HCT116 (cell line): ENCODE results near the gene HJURP. TPM values are rescaled to one million over a fixed set of nuclear protein-coding genes. Genes with fewer than 3 reads are reported as not detected.

Experiments
- ATAC-seq: fragments of 200-7000 bp; cut with Tn5 transposase; 2 replicates; pipeline ENCODE4 v1.9.1; 2020; ENCODE audit warnings: mild to moderate bottlenecking, moderate library complexity
- BruUV-seq: library from RNA; stranded (reverse); fragments of 400-500 nt; replicated peaks from 2 replicates; lab custom pipeline; 2021; lab: Mats Ljungman, UMichigan
- CTCF ChIA-PET: fragments of 300-600 bp; sonication (Branson Sonifier 250); formaldehyde crosslinking; loops from one replicate; lab custom pipeline; 2021; ENCODE audit warnings: antibody characterized with exemption; lab: Charles Lee
- POLR2A ChIA-PET: fragments of 300-600, 350-600 bp; sonication (Branson Sonifier 250); formaldehyde crosslinking; loops from one replicate; lab custom pipeline; 2021; ENCODE audit warnings: antibody characterized with exemption; lab: Charles Lee
- RAD21 ChIA-PET, 2 experiments: fragments of 300-600 bp; sonication (Branson Sonifier 250); formaldehyde crosslinking; loops; one replicate each; lab custom pipeline; 2023; ENCODE audit warnings: low total read pairs in 2 of 2; ENCODE audit not compliant: uncharacterized antibody in 2 of 2, unreplicated experiment in 2 of 2, low non-redundant PET in 1 of 2; lab: Charles Lee
- DNase-seq: peaks from one replicate; pipeline ENCODE4 v3.0.0-alpha.2; 2010; ENCODE audit warnings: low read depth, low spot score
- H2AFZ ChIP-seq: fragments of 200-600 bp; shearing (Covaris generic), sonication (generic); 2 replicates; pipeline ENCODE4 v1.6.1; 2017; ENCODE audit warnings: low read depth, mixed run types, mixed read lengths, antibody characterized with exemption, low read length; ENCODE audit not compliant: poor library complexity, severe bottlenecking
- H3K27ac ChIP-seq: 2 replicates; pipeline ENCODE4 v1.5.1; 2012; ENCODE audit warnings: low read depth, low read length
- H3K27me3 ChIP-seq: fragments of 200-600 bp; sonication (generic); 2 replicates; pipeline ENCODE4 v1.6.1; 2016; ENCODE audit warnings: mixed run types, low read length, mixed read lengths; ENCODE audit not compliant: insufficient read depth
- H3K36me3 ChIP-seq, 2 experiments: fragments of 200-500 bp in 1 of 2; fragments of 200-600 bp in 1 of 2; sonication (Bioruptor generic) in 1 of 2; sonication (generic) in 1 of 2; 2 replicates each; pipeline versions ENCODE4 v1.5.1 to v1.6.1; 2014 to 2016; ENCODE audit warnings: low read length in 2 of 2, inconsistent platforms in 1 of 2, mixed read lengths in 1 of 2, mixed run types in 1 of 2; ENCODE audit not compliant: insufficient read depth in 2 of 2, control insufficient read depth in 1 of 2
- H3K4me1 ChIP-seq, 2 experiments: fragments of 200-600 bp in 1 of 2; sonication (generic) in 1 of 2; 2 replicates each; pipeline versions ENCODE4 v1.5.1 to v1.6.1; 2012 to 2017; ENCODE audit warnings: low read length in 2 of 2, inconsistent platforms in 1 of 2, mild to moderate bottlenecking in 1 of 2, mixed read lengths in 1 of 2, mixed run types in 1 of 2, moderate library complexity in 1 of 2; ENCODE audit not compliant: insufficient read depth in 2 of 2, control insufficient read depth in 1 of 2
- H3K4me2 ChIP-seq: fragments of 200-600 bp; sonication (generic); 2 replicates; pipeline ENCODE4 v1.6.1; 2017; ENCODE audit warnings: mixed run types, low read length, mixed read lengths
- H3K4me3 ChIP-seq, 2 experiments: fragments of 200-600 bp in 1 of 2; sonication (generic) in 1 of 2; replicated peaks in 1 of 2; 2 replicates each; pipeline ENCODE4 v1.5.1; 2011 to 2016; ENCODE audit warnings: low read length in 2 of 2, control low read depth in 1 of 2, low read depth in 1 of 2, mild to moderate bottlenecking in 1 of 2, mixed read lengths in 1 of 2, mixed run types in 1 of 2
- H3K79me2 ChIP-seq: fragments of 200-600 bp; sonication (generic); 2 replicates; pipeline ENCODE4 v1.6.1; 2017; ENCODE audit warnings: mild to moderate bottlenecking, mixed run types, low read length, moderate library complexity, mixed read lengths; ENCODE audit not compliant: insufficient read depth
- H3K9ac ChIP-seq: fragments of 200-600 bp; sonication (generic); 2 replicates; pipeline ENCODE4 v1.6.1; 2016; ENCODE audit warnings: low read length, mixed read lengths
- H3K9me2 ChIP-seq: fragments of 200-600 bp; sonication (generic), shearing (Covaris generic); 2 replicates; pipeline ENCODE4 v1.6.1; 2017; ENCODE audit warnings: mixed run types, mild to moderate bottlenecking, moderate library complexity; ENCODE audit not compliant: insufficient read depth
- H3K9me3 ChIP-seq, 2 experiments: fragments of 200-500 bp in 1 of 2; fragments of 200-600 bp in 1 of 2; sonication (Bioruptor generic) in 1 of 2; sonication (generic) in 1 of 2; 2 replicates each; pipeline ENCODE4 v1.6.1; 2014 to 2017; ENCODE audit warnings: low read length in 2 of 2, mixed read lengths in 2 of 2, inconsistent platforms in 1 of 2, low read depth in 1 of 2, mild to moderate bottlenecking in 1 of 2, mixed run types in 1 of 2, moderate library complexity in 1 of 2; ENCODE audit not compliant: control insufficient read depth in 1 of 2, insufficient read depth in 1 of 2
- H4K20me1 ChIP-seq: fragments of 200-600 bp; sonication (generic), shearing (Covaris generic); 2 replicates; pipeline ENCODE4 v1.6.1; 2017; ENCODE audit warnings: mixed run types, mild to moderate bottlenecking, moderate library complexity; ENCODE audit not compliant: insufficient read depth
- CBX3 ChIP-seq: IDR thresholded peaks from 2 replicates; pipeline ENCODE4 v1.6.1; 2012; ENCODE audit warnings: low read depth
- CEBPB ChIP-seq: IDR thresholded peaks from 2 replicates; pipeline ENCODE4 v1.6.1; 2012; ENCODE audit warnings: low read depth
- EGR1 ChIP-seq: IDR thresholded peaks from 2 replicates; pipeline ENCODE4 v1.6.1; 2012; ENCODE audit warnings: low read depth
- EZH2phosphoT487 ChIP-seq: fragments of 200-600 bp; IDR thresholded peaks from 2 replicates; pipeline ENCODE4 v1.6.1; 2018; ENCODE audit warnings: antibody characterized with exemption, borderline replicate concordance
- FOSL1 ChIP-seq: IDR thresholded peaks from 2 replicates; pipeline ENCODE4 v1.6.1; 2012; ENCODE audit warnings: low read depth
- POLR2A ChIP-seq: IDR thresholded peaks from 2 replicates; pipeline ENCODE4 v1.7.0; 2011; ENCODE audit warnings: borderline replicate concordance; ENCODE audit not compliant: insufficient read depth, insufficient read length; ENCODE audit errors: extremely low read depth
- POLR2AphosphoS5 ChIP-seq: IDR thresholded peaks from 2 replicates; pipeline ENCODE4 v1.6.1; 2011; ENCODE audit warnings: mild to moderate bottlenecking, low read depth, low read length, moderate library complexity
- RAD21 ChIP-seq: IDR thresholded peaks from 2 replicates; pipeline ENCODE4 v1.6.1; 2012; ENCODE audit warnings: low read depth, mild to moderate bottlenecking
- SIN3A ChIP-seq: IDR thresholded peaks from 2 replicates; pipeline ENCODE4 v1.6.1; 2012; ENCODE audit warnings: low read depth
- SRF ChIP-seq: IDR thresholded peaks from 2 replicates; pipeline ENCODE4 v1.6.1; 2012; ENCODE audit warnings: low read depth
- TCF7L2 ChIP-seq: IDR thresholded peaks from 2 replicates; pipeline ENCODE4 v1.7.0; 2011; ENCODE audit warnings: borderline replicate concordance, inconsistent platforms; ENCODE audit not compliant: insufficient read depth, insufficient read length; ENCODE audit errors: extremely low read depth
- YY1 ChIP-seq: IDR thresholded peaks from 2 replicates; pipeline ENCODE4 v1.6.1; 2011; ENCODE audit warnings: low read length, low read depth, moderate library complexity, mild to moderate bottlenecking; ENCODE audit not compliant: insufficient replicate concordance; ENCODE audit errors: extremely low read depth
- ZFX ChIP-seq: fragments of 450-650 bp; IDR thresholded peaks from 2 replicates; pipeline ENCODE4 v1.6.1; 2017
- ZNF274 ChIP-seq: fragments of 200-500 bp; sonication (Bioruptor generic); IDR thresholded peaks from 2 replicates; pipeline ENCODE4 v1.6.1; 2014; ENCODE audit warnings: mild to moderate bottlenecking, low read depth, low read length, inconsistent platforms
- intact Hi-C: fragments of 100-400 bp; cut with micrococcal nuclease; formaldehyde crosslinking; loops from 2 replicates; pipeline ENCODE4 v1.10.0; 2022
- total RNA-seq: library from RNA; stranded (reverse); gene quantifications from one replicate; pipeline ENCODE4 v1.2.1, GENCODE V29; 2021; ENCODE audit not compliant: unreplicated experiment
- TF ChIP-seq, protein P1 (sequence below): IDR thresholded peaks from 2 replicates; pipeline ENCODE4 v1.6.1; 2012
- TF ChIP-seq, protein P2 (sequence below): IDR thresholded peaks from 2 replicates; pipeline ENCODE4 v1.6.1; 2012

HJURP gene
- total RNA-seq, 1 experiment from 2014 or later = 64.1 TPM

DNA sequence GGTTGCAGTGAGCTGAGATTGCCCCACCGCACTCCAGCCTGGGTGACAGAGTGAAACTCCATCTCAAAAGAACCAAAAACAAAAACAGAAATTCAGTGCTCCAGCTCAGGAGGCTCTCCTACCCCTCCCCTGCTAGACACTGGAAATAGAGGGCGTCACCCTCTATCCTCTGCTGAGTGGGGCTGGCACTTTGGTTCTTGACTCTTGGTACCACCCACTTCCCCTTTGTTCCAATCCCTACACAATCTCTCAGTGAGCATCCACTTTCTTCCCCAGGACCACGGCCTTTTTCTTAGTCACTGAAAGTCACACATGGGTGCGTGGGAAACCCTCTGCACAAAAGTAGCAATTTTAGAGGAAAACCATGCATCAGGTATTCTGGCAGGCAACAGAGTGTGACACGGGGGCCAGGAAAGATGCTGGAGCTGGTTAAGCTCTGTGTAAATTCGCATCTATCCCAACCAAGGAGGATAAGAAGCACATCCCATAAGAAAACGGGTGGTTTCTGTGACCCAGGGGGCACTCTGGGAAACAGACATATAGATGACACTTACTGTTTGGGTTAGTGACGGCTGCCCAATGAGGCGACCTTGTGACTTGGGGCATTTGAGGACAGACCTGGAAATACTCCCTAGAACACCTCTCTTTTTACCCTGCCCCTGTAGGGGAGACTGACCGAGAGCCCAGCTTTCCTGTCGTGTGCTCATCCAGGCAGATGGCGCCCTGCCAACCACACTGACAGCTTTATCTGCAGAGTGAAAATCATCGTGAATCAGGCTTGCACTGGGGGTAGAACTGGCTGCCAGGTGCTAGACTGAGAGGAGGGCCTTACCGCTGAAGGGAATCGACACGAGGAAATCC is 7.7 kb downstream of the HJURP start (continued):
- TF ChIP-seq, protein P1, sequence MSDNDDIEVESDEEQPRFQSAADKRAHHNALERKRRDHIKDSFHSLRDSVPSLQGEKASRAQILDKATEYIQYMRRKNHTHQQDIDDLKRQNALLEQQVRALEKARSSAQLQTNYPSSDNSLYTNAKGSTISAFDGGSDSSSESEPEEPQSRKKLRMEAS = no peak

DNA sequence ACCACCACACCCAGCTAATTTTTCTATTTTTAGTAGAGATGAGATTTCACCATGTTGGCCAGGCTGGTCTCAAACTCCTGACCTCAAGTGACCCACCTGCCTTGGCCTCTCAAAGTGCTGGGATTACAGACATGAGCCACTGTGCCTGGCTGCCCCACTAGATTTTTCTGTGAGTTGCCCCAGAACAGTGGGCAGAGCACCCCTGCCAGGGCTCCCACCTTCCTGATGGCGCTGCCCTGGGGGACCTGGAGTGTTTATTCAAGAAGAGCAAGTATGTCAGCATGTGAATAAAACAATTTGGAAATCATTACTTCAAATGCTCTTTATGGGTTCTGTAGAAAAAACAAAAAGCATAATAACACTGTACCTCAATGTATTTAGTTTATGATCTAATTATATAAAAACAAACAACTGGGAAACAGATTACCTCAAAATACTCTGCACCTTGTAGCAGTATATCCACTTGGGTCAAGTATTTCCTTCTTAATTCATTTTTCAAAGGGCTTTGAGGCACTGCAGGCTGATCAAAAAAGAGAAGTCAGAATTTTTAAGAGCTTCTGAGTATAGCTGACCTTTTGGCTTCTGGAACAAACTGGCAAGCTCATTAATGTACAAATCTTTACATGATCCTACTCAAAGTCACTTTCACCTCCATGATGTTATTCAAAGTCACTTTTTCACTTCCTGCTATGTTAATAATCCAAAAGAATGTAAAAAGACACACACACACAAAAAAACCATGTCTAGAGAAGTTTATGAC is 8.9 kb downstream of the HJURP start:
- ChIA-PET CTCF (no interaction called here), RAD21 (no interaction called here), POLR2A (no interaction called here)
- no peak overlapping the region for H3K9ac ChIP-seq
- H3K27ac ChIP-seq = no peak overlapping the region
- H3K79me2 ChIP-seq = peaks cover 99% of the 10 kb centered on the region
- H2AFZ ChIP-seq = no peak overlapping the region
- H3K9me2 ChIP-seq = no peaks in the 10 kb centered on the region
- BruUV-seq = no TSS peak
- no peak for DNase-seq
- peaks cover 82 to 97% of the 10 kb centered on the region in 2 experiments for H3K36me3 ChIP-seq
- H3K9me3 ChIP-seq = no peaks in the 10 kb centered on the region
- intact Hi-C loops = no loop called here
- H3K4me3 ChIP-seq = no peak overlapping the region
- no peaks in the 10 kb centered on the region for H3K27me3 ChIP-seq
- H3K4me2 ChIP-seq = no peak overlapping the region
- TF ChIP-seq, protein P1 = no peak
- TF ChIP-seq RAD21 (no peak), POLR2A (no peak), CEBPB (no peak), SRF (no peak), ZNF274 (no peak), EZH2phosphoT487 (no peak), CBX3 (no peak), TCF7L2 (no peak), ZFX (no peak), FOSL1 (no peak), YY1 (no peak), EGR1 (no peak), POLR2AphosphoS5 (no peak), SIN3A (no peak)
- TF ChIP-seq, protein P2, sequence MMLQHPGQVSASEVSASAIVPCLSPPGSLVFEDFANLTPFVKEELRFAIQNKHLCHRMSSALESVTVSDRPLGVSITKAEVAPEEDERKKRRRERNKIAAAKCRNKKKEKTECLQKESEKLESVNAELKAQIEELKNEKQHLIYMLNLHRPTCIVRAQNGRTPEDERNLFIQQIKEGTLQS = no peak
- TF ChIP-seq, all 23 proteins: peak for 0
- peaks cover 18% of the 10 kb centered on the region; the same call in 1 of the 2 replicates for H4K20me1 ChIP-seq
- no peaks in the 10 kb centered on the region for H3K4me1 ChIP-seq
- no peak for ATAC-seq
